Neural progenitor cell (in vitro differentiated cells): Measurements from ENCODE around the gene LRP6.

Experiments used
- EZH2 ChIP-seq: fragments of 200-600 bp; sonication (generic); IDR thresholded peaks from 2 replicates; pipeline ENCODE4 v1.6.1; 2017; ENCODE audit warnings: antibody characterized with exemption, mild to moderate bottlenecking, moderate library complexity
- EZH2phosphoT487 ChIP-seq: fragments of 200-600 bp; sonication (generic); IDR thresholded peaks from 2 replicates; pipeline ENCODE4 v1.6.1; 2017; ENCODE audit warnings: antibody characterized with exemption
- TF ChIP-seq, protein P1 (sequence below): fragments of 200-600 bp; sonication (generic); IDR thresholded peaks from 2 replicates; pipeline ENCODE4 v1.5.1; 2017; ENCODE audit warnings: antibody characterized with exemption, mild to moderate bottlenecking

DNA sequence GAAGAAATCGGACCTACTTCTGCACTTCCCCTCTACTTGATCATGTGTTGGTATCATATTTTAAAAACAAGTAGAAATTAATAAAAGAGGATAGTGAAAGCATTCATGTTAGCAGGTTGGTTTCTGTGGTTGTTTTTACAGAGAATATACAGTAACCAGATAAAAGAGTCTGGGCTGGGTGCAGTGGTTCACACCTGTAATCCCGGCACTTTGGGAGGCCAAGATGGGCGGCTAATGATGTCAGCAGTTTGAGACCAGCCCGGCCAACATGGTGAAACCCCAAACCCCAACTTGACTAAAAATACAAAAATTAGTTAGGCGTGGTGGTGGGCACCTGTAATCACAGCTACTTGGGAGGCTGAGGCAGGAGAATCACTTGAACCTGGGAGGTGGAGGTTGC is 55.9 kb downstream of the LRP6 start:
- TF ChIP-seq, protein P1, sequence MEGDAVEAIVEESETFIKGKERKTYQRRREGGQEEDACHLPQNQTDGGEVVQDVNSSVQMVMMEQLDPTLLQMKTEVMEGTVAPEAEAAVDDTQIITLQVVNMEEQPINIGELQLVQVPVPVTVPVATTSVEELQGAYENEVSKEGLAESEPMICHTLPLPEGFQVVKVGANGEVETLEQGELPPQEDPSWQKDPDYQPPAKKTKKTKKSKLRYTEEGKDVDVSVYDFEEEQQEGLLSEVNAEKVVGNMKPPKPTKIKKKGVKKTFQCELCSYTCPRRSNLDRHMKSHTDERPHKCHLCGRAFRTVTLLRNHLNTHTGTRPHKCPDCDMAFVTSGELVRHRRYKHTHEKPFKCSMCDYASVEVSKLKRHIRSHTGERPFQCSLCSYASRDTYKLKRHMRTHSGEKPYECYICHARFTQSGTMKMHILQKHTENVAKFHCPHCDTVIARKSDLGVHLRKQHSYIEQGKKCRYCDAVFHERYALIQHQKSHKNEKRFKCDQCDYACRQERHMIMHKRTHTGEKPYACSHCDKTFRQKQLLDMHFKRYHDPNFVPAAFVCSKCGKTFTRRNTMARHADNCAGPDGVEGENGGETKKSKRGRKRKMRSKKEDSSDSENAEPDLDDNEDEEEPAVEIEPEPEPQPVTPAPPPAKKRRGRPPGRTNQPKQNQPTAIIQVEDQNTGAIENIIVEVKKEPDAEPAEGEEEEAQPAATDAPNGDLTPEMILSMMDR: no peak
- TF ChIP-seq EZH2phosphoT487 (no peak), EZH2 (no peak)
